Right atrium auricular region (tissue), 2 donors: ENCODE data around the gene OSTN. TPM values are rescaled to one million over a fixed set of nuclear protein-coding genes. Genes with fewer than 3 reads are reported as not detected.
A peak's percentile ranks its signal among the peaks of the same experiment; 100 is the strongest.
"Not testable (repeated sequence)": the region's sequence is repeated elsewhere in the genome, so short reads cannot be mapped to it uniquely, and the experiment has no call there.

ENCODE experiments used
- DNase-seq: peaks from one replicate; pipeline ENCODE4 v3.0.0-alpha.2; 2019; ENCODE audit warnings: low spot score
- H3K27ac ChIP-seq, 2 donors: fragments of 200-600 bp; sonication (generic); 1 replicate in 1 of 2; 2 replicates in 1 of 2; pipeline ENCODE4 v1.5.1; 2016 to 2019
- H3K27me3 ChIP-seq, 2 donors: fragments of 200-600 bp; sonication (generic); one replicate each; pipeline versions ENCODE4 v1.5.1 to v1.6.0; 2017 to 2019
- H3K36me3 ChIP-seq: fragments of 200-600 bp; sonication (generic); one replicate; pipeline ENCODE4 v1.5.1; 2016
- H3K4me1 ChIP-seq, 2 donors: fragments of 200-600 bp; sonication (generic); one replicate each; pipeline versions ENCODE4 v1.5.1 to v1.6.0; 2017 to 2019
- H3K4me3 ChIP-seq, 2 donors: fragments of 200-600 bp; sonication (generic); 1 replicate in 1 of 2; 2 replicates in 1 of 2; pipeline ENCODE4 v1.5.1; 2017 to 2019; ENCODE audit warnings: mild to moderate bottlenecking in 1 of 2, moderate library complexity in 1 of 2
- H3K9me3 ChIP-seq, 2 donors: fragments of 200-600 bp; sonication (generic); one replicate each; pipeline ENCODE4 v1.5.1; 2019
- total RNA-seq, 2 donors: library from RNA; depleted of rRNA; stranded (reverse); fragments of >200 nt; gene quantifications; one replicate each; pipeline ENCODE4 v1.1.0, GENCODE V29; 2016
- TF ChIP-seq, protein P1 (sequence below), 2 donors: fragments of 200-600 bp; sonication (generic); IDR thresholded peaks; one replicate each; pipeline ENCODE4 v1.5.1; 2019; ENCODE audit warnings: antibody characterized with exemption in 2 of 2

OSTN gene
- total RNA-seq, 2 donors from 2014 or later = 0.22 TPM; not detected in 1

DNA sequence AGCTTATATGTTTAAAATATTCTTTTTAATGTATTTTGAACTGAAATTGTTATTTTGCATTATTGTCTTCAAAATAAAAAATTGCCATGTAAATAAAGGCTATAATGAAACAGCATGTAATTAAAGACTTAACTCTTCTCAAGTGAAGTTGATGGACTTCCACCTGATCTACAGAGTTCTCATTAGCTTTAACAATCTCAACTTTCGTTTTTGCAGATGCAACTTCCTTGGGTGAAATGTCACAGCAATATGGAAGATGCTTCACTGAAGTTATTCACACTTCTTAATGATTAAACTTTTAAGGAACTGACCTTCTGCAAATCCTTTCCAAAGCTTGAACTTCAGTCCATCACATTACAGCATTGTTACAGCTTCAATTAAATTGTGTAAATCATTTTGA lies 63.6 kb downstream of the OSTN start:
- no peaks in the 10 kb centered on the region for H3K4me1 ChIP-seq
- no peak overlapping the region for H3K27ac ChIP-seq
- H3K4me3 ChIP-seq = no peak overlapping the region
- no peak for DNase-seq
- no peaks in the 10 kb centered on the region for H3K27me3 ChIP-seq
- TF ChIP-seq, protein P1, sequence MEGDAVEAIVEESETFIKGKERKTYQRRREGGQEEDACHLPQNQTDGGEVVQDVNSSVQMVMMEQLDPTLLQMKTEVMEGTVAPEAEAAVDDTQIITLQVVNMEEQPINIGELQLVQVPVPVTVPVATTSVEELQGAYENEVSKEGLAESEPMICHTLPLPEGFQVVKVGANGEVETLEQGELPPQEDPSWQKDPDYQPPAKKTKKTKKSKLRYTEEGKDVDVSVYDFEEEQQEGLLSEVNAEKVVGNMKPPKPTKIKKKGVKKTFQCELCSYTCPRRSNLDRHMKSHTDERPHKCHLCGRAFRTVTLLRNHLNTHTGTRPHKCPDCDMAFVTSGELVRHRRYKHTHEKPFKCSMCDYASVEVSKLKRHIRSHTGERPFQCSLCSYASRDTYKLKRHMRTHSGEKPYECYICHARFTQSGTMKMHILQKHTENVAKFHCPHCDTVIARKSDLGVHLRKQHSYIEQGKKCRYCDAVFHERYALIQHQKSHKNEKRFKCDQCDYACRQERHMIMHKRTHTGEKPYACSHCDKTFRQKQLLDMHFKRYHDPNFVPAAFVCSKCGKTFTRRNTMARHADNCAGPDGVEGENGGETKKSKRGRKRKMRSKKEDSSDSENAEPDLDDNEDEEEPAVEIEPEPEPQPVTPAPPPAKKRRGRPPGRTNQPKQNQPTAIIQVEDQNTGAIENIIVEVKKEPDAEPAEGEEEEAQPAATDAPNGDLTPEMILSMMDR (IDR thresholded peaks at IDR 0.05) = no peak
- H3K9me3 ChIP-seq = no peaks in the 10 kb centered on the region
- no peaks in the 10 kb centered on the region for H3K36me3 ChIP-seq

- DNase-seq = no peak
- TF ChIP-seq, protein P1 (IDR thresholded peaks at IDR 0.05) = no peak
- Histone ChIP-seq H3K27ac (no peak overlapping the region), H3K27me3 (no peaks in the 10 kb centered on the region), H3K4me3 (peak overlapping the region in 1 of 2 donors; percentile 7), H3K9me3 (no peaks in the 10 kb centered on the region), H3K36me3 (no peaks in the 10 kb centered on the region), H3K4me1 (no peaks in the 10 kb centered on the region)
These were observed 64.3 kb downstream of the OSTN start for GRCh38 chr3:191263365-191263764.

- no peaks in the 10 kb centered on the region for H3K4me1 ChIP-seq
- H3K4me3 ChIP-seq = peak overlapping the region in 1 of 2 donors; percentile 7
- DNase-seq = no peak
- H3K36me3 ChIP-seq = no peaks in the 10 kb centered on the region
- no peak overlapping the region for H3K27ac ChIP-seq
- H3K9me3 ChIP-seq = no peaks in the 10 kb centered on the region
- no peaks in the 10 kb centered on the region for H3K27me3 ChIP-seq
- TF ChIP-seq, protein P1 (IDR thresholded peaks at IDR 0.05) = no peak
These were observed 64.8 kb downstream of the OSTN start for GRCh38 chr3:191263850-191264249.

GRCh38 chr3:191268737-191269136 lies 69.7 kb downstream of the OSTN start:
- DNase-seq = no peak
- H3K27me3 ChIP-seq = no peaks in the 10 kb centered on the region
- H3K36me3 ChIP-seq = no peaks in the 10 kb centered on the region
- H3K4me3 ChIP-seq = no peak overlapping the region
- no peaks in the 10 kb centered on the region for H3K9me3 ChIP-seq
- H3K4me1 ChIP-seq = no peaks in the 10 kb centered on the region
- H3K27ac ChIP-seq = no peak overlapping the region
- TF ChIP-seq, protein P1 (IDR thresholded peaks at IDR 0.05) = no peak

DNA sequence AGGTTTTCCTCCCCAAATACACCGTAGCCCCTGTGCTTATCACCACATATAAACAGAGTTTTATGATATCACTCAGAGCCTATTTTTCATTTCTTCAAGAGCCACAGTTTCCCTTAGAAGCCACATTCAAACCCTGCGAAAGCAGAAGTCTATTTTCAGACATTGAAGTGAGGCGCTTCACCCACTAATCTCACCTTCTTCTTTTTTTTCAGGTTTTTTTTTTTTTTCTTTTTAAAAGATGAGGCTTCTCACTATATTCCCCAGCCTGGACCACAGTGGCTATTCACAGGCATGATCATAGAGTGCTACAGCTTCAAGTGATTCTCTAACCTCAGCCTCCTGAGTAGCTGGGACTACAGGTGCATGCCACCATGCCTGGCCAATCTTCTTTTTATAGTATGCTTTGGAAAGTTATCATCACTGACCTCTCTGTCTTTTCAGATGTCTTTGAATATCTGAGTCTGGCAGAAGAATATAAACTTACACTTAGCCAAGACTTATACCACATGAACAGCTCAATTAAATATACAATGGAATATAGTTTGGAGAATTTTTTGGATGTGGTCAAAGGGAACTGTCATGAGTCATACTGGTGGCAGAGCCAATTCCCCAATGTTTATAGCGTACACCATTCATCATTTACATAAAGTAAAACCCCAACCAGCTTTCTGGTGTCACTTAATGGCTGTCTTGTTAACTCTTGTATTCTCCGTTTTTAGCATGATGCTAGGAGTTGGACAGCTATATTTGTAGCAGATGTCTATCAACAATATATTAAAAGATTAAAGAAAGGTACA lies 70.4 kb downstream of the OSTN start:
- Histone ChIP-seq H3K27ac (no peak overlapping the region), H3K4me1 (no peaks in the 10 kb centered on the region), H3K4me3 (no peak overlapping the region), H3K27me3 (no peaks in the 10 kb centered on the region), H3K36me3 (no peaks in the 10 kb centered on the region), H3K9me3 (no peaks in the 10 kb centered on the region)
- TF ChIP-seq, protein P1 (IDR thresholded peaks at IDR 0.05) = no peak
- no peak for DNase-seq

- not testable (repeated sequence) for H3K36me3 ChIP-seq, H3K27me3 ChIP-seq, H3K27ac ChIP-seq, H3K9me3 ChIP-seq, H3K4me1 ChIP-seq, H3K4me3 ChIP-seq, DNase-seq
These were observed 76.2 kb downstream of the OSTN start for GRCh38 chr3:191275244-191275643.
